Stimulated activated CD8-positive, alpha-beta memory T cell treated with anti-CD3 and anti-CD28 coated beads, Interleukin-12 subunit alpha, Interleukin-12 subunit beta, amount 100 ng/mL, for 4 hours (primary cell): ENCODE results near the gene CHPF.

Experiments
- DNase-seq: peaks from one replicate; pipeline ENCODE4 v3.0.0-alpha.2; 2020; ENCODE audit warnings: low read depth

Gene CHPF

GRCh38 chr2:219513787-219514186 is 29.8 kb downstream of the CHPF start:
- DNase-seq = no peak

GRCh38 chr2:219512524-219513216 is 30.9 kb downstream of the CHPF start:
- DNase-seq = no peak

GRCh38 chr2:219511547-219512325 is 31.9 kb downstream of the CHPF start:
- DNase-seq = no peak

GRCh38 chr2:219510512-219511135 is 33.0 kb downstream of the CHPF start:
- no peak for DNase-seq

- DNase-seq = no peak
Observed at GRCh38 chr2:219509780-219510511, 33.7 kb downstream of the CHPF start.

- DNase-seq = no peak
Observed at GRCh38 chr2:219508971-219509779, 34.4 kb downstream of the CHPF start.

GRCh38 chr2:219508444-219508734 is 35.2 kb downstream of the CHPF start:
- DNase-seq = no peak

- no peak for DNase-seq
Observed at GRCh38 chr2:219507581-219508443, 35.8 kb downstream of the CHPF start.

- DNase-seq = no peak
Observed at GRCh38 chr2:219506802-219507526, 36.6 kb downstream of the CHPF start.

- no peak for DNase-seq
Observed at GRCh38 chr2:219506153-219506801, 37.3 kb downstream of the CHPF start.

GRCh38 chr2:219505585-219505984 is 38.0 kb downstream of the CHPF start:
- no peak for DNase-seq

- no peak for DNase-seq
Observed at GRCh38 chr2:219502618-219503017, 41.0 kb downstream of the CHPF start.

- DNase-seq = no peak
Observed at GRCh38 chr2:219501849-219502248, 41.8 kb downstream of the CHPF start.

GRCh38 chr2:219500135-219500534 is 43.5 kb downstream of the CHPF start:
- no peak for DNase-seq

GRCh38 chr2:219499555-219499954 is 44.1 kb downstream of the CHPF start:
- DNase-seq = no peak

GRCh38 chr2:219499058-219499307 is 44.6 kb downstream of the CHPF start:
- no peak for DNase-seq

- peak; percentile 82 for DNase-seq
Observed at GRCh38 chr2:219498280-219499057, 45.1 kb downstream of the CHPF start, which contains the start of gene GMPPA. GMPPA (plus strand) TSS chr2:219498891; CDS start chr2:219499976, 1,085 bp downstream.

- DNase-seq = no peak
Observed at GRCh38 chr2:219497495-219498279, 45.9 kb downstream of the CHPF start.
